HCT116 (cell line): ENCODE results near the gene CAMK1D.

ENCODE experiments used
- POLR2A ChIP-seq: IDR thresholded peaks from 2 replicates; pipeline ENCODE4 v1.7.0; 2011; ENCODE audit warnings: borderline replicate concordance; ENCODE audit not compliant: insufficient read depth, insufficient read length; ENCODE audit errors: extremely low read depth
- POLR2AphosphoS5 ChIP-seq: IDR thresholded peaks from 2 replicates; pipeline ENCODE4 v1.6.1; 2011; ENCODE audit warnings: mild to moderate bottlenecking, low read depth, low read length, moderate library complexity
- TF ChIP-seq, protein P1 (sequence below), 3 experiments: fragments of 200-600 bp in 1 of 3; sonication (generic) in 1 of 3; IDR thresholded peaks in 2 of 3; conservative IDR thresholded peaks in 1 of 3; 2 replicates each; pipeline ENCODE4 v1.5.1; 2012 to 2017; ENCODE audit warnings: low read depth in 2 of 3, low read length in 2 of 3, antibody characterized with exemption in 1 of 3, borderline replicate concordance in 1 of 3, control low read depth in 1 of 3, mild to moderate bottlenecking in 1 of 3, mixed read lengths in 1 of 3, mixed run types in 1 of 3, moderate library complexity in 1 of 3; ENCODE audit not compliant: insufficient read depth in 1 of 3

GRCh38 chr10:12501841-12502525, 152.6 kb downstream of the CAMK1D start:
- TF ChIP-seq, protein P1, sequence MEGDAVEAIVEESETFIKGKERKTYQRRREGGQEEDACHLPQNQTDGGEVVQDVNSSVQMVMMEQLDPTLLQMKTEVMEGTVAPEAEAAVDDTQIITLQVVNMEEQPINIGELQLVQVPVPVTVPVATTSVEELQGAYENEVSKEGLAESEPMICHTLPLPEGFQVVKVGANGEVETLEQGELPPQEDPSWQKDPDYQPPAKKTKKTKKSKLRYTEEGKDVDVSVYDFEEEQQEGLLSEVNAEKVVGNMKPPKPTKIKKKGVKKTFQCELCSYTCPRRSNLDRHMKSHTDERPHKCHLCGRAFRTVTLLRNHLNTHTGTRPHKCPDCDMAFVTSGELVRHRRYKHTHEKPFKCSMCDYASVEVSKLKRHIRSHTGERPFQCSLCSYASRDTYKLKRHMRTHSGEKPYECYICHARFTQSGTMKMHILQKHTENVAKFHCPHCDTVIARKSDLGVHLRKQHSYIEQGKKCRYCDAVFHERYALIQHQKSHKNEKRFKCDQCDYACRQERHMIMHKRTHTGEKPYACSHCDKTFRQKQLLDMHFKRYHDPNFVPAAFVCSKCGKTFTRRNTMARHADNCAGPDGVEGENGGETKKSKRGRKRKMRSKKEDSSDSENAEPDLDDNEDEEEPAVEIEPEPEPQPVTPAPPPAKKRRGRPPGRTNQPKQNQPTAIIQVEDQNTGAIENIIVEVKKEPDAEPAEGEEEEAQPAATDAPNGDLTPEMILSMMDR (IDR thresholded peaks at IDR 0.05 in 2 of 3, conservative IDR thresholded peaks at IDR 0.05 in 1 of 3; ENCODE audit: borderline replicate concordance in 1 of 3, insufficient read depth in 1 of 3, low read depth in 2 of 3, low read length in 2 of 3) = no peak
- TF ChIP-seq POLR2A = no peak
- TF ChIP-seq POLR2AphosphoS5 = no peak
